Spinal cord (tissue), 10 donors: ENCODE data around the gene ZEB2. TPM values are rescaled to one million over a fixed set of nuclear protein-coding genes. Genes with fewer than 3 reads are reported as not detected.

Experiments
- DNase-seq, 6 donors: peaks; one replicate each; pipeline versions ENCODE4 v3.0.0 to v3.0.0-alpha.2; 2013 to 2015; ENCODE audit warnings: low spot score in 6 of 6, low read depth in 4 of 6
- H3K27ac ChIP-seq: one replicate; pipeline ENCODE4 v1.5.1; 2013; ENCODE audit warnings: low read depth, low read length, control low read depth
- H3K27me3 ChIP-seq: one replicate; pipeline ENCODE4 v1.6.1; 2013; ENCODE audit warnings: low read length; ENCODE audit not compliant: control insufficient read depth, insufficient read depth
- H3K36me3 ChIP-seq: one replicate; pipeline ENCODE4 v1.6.1; 2013; ENCODE audit warnings: low read length; ENCODE audit not compliant: control insufficient read depth, insufficient read depth
- H3K4me1 ChIP-seq: one replicate; pipeline ENCODE4 v1.6.1; 2013; ENCODE audit warnings: low read length; ENCODE audit not compliant: control insufficient read depth, insufficient read depth
- H3K4me3 ChIP-seq: one replicate; pipeline ENCODE4 v1.5.1; 2013; ENCODE audit warnings: low read depth, low read length, control low read depth
- H3K9me3 ChIP-seq: one replicate; pipeline ENCODE4 v1.6.1; 2013; ENCODE audit warnings: low read length; ENCODE audit not compliant: control insufficient read depth, insufficient read depth
- WGBS: methylation state at CpG from one replicate; pipeline ENCODE4 v1.1.5; 2013; ENCODE audit warnings: missing lambda C conversion rate; ENCODE audit not compliant: insufficient coverage; 5-methylcytosine and 5-hydroxymethylcytosine counted together
- polyA plus RNA-seq, 2 donors: library from polyadenylated mRNA; unstranded; fragments of 120-200 nt; gene quantifications; one replicate each; pipeline ENCODE4 v1.2.1, GENCODE V29; 2013; ENCODE audit not compliant: insufficient read length in 2 of 2
- total RNA-seq, 2 donors: library from RNA; depleted of rRNA in 1 of 2; stranded (reverse); fragments of 120-200 nt in 1 of 2; fragments of >200 nt in 1 of 2; gene quantifications; one replicate each; pipeline versions ENCODE4 v1.2.3 to v1.2.4, GENCODE V29; 2013 to 2014
- donor health status: healthy.

Gene ZEB2
- total and polyA plus RNA-seq, 4 donors: 138 to 208 (median 164) TPM

GRCh38 chr2:144470334-144470733 is 49.6 kb downstream of the ZEB2 start:
- Histone ChIP-seq H3K27ac (peak overlapping the region; percentile 50), H3K4me3 (no peak overlapping the region), H3K4me1 (no peaks in the 10 kb centered on the region), H3K27me3 (no peaks in the 10 kb centered on the region), H3K9me3 (no peaks in the 10 kb centered on the region), H3K36me3 (no peaks in the 10 kb centered on the region)
- DNase-seq: no peak
- WGBS: no CpG with 5 or more reads among the region's 1 CpG

- no peaks in the 10 kb centered on the region for H3K36me3 ChIP-seq
- H3K27me3 ChIP-seq: no peaks in the 10 kb centered on the region
- H3K9me3 ChIP-seq: no peaks in the 10 kb centered on the region
- H3K4me3 ChIP-seq: no peak overlapping the region
- H3K27ac ChIP-seq: peak overlapping the region; percentile 50
- H3K4me1 ChIP-seq: no peaks in the 10 kb centered on the region
- WGBS: 20% methylated on average over 1 of the region's 2 CpGs
- DNase-seq: no peak
Measured at GRCh38 chr2:144469798-144470197, 50.1 kb downstream of the ZEB2 start.

DNA sequence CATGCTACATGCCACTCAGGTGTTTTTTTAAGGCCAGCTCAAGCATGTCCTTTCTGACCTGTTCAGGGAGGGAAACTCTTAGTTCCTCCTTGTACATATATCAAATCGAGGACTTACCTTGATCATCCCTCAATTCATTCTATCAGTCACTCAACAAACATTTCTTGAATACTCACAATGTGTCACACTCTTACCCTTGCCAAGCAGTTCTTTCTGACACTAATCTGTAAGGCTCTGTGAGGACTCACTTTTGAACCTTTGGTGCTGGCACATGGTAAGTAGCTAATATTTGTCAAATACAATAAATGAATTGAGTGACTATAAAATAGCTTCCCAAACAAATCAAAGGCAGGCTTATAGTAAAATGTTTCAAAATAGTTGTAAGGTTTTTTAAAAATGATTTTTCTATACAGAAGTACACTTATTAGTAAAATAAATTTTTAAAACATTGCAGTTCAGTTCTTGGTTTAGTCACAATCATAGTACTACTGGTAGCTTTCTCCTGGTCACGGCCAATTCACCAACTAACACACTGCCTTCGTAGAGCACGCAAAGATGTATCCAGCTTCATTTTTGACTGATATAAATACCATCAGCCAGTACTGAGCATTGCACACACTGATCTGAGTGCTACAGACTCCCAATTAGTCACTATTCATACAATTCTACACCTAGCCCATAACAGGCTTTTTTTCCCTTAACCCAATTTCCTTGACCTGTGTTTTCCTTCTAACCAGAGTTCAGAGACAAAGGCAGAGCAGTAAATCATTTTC is 50.9 kb downstream of the ZEB2 start:
- H3K4me3 ChIP-seq: no peak overlapping the region
- no peaks in the 10 kb centered on the region for H3K9me3 ChIP-seq
- DNase-seq: no peak
- 60% methylated on average over 3 of the region's 4 CpGs for WGBS
- H3K36me3 ChIP-seq: no peaks in the 10 kb centered on the region
- H3K27ac ChIP-seq: peak overlapping the region; percentile 50
- H3K4me1 ChIP-seq: no peaks in the 10 kb centered on the region
- H3K27me3 ChIP-seq: no peaks in the 10 kb centered on the region

DNA sequence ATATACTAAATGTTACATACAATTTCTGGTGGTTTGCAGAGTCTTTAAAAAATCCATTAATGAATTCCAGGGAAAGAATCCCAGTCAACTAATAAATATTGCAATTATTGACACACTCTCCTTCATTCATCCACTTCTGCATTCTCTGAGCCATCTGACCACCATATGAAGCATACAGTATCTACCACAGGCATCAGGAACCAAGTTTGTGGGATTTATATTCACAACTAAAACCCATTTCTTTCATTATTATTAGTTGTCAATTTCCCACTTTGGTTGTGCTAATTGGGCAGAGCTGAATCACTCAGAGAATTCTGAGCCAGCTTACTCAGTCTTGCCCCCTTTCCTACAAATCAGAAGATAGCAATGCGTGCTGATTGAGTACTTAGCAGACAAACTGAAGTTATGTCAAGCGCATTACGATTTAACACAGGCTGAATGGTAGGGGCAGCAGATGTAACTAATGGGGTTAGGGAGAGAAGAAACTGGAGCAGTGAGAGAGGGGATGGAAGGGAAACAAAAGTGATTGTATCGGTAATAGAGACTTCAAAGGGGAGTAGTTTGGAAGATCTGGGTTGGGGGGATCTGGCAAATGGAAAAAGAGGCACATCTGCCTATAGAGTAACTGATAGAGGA is 52.3 kb downstream of the ZEB2 start:
- WGBS: 68% methylated on average over 4 of the region's 4 CpGs
- DNase-seq: no peak
- Histone ChIP-seq H3K27ac (peak overlapping the region; percentile 67), H3K36me3 (no peaks in the 10 kb centered on the region), H3K4me1 (no peaks in the 10 kb centered on the region), H3K27me3 (no peaks in the 10 kb centered on the region), H3K4me3 (no peak overlapping the region), H3K9me3 (no peaks in the 10 kb centered on the region)

- Histone ChIP-seq H3K9me3 (no peaks in the 10 kb centered on the region), H3K27me3 (no peaks in the 10 kb centered on the region), H3K4me1 (no peaks in the 10 kb centered on the region), H3K4me3 (no peak overlapping the region), H3K27ac (peak overlapping the region; percentile 67), H3K36me3 (no peaks in the 10 kb centered on the region)
- 56% methylated on average over 3 of the region's 10 CpGs for WGBS
- peak in 2 of 6 donors; percentile 69 to 75 for DNase-seq
Measured at GRCh38 chr2:144466637-144467036, 53.3 kb downstream of the ZEB2 start.

- 74% methylated on average over 4 of the region's 9 CpGs for WGBS
- Histone ChIP-seq H3K36me3 (no peaks in the 10 kb centered on the region), H3K27ac (peak overlapping the region; percentile 43), H3K4me3 (no peak overlapping the region), H3K9me3 (no peaks in the 10 kb centered on the region), H3K27me3 (no peaks in the 10 kb centered on the region), H3K4me1 (peaks cover 3% of the 10 kb centered on the region)
- no peak for DNase-seq
Measured at GRCh38 chr2:144465749-144466148, 54.2 kb downstream of the ZEB2 start.

DNA sequence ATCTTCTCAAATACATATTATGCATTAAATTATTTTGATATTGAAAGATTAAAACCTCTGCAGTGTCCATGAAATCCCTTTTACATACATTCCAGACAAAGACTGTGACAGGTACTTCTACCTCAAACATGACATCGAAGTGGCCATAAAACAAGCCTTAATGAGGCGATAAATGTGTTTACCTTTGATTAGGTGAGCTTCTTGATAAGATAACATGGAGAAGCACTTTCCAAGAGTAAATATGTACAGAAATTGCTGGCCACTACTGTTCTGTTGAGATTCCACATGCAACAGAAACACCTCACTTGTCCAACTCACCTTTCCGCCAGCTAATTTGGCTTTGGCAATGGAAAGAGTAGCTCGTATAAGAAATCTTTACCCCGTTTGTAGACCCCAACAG is 55.2 kb downstream of the ZEB2 start:
- Histone ChIP-seq H3K27ac (no peak overlapping the region), H3K4me1 (peaks cover 3% of the 10 kb centered on the region), H3K27me3 (no peaks in the 10 kb centered on the region), H3K4me3 (no peak overlapping the region), H3K36me3 (no peaks in the 10 kb centered on the region), H3K9me3 (no peaks in the 10 kb centered on the region)
- DNase-seq: no peak
- no CpG with 5 or more reads among the region's 5 CpGs for WGBS

DNA sequence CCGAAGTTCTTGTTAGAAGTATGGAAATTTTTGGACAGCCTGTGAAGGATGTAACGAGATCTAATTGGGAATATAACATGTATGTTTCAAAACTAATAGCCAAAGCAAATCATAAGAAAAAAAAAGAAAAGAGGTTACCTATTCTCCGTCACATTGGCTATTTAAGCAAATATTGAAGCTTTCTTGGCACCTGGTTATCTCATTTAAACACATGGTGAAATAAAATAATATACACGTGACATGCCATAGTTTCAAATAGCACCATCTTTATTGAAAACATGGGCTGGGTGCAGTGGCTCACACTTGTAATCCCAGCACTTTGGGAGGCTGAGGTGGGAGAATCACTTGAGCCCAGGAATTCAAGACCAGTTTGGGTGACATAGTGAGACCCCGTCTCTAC is 56.7 kb downstream of the ZEB2 start:
- Histone ChIP-seq H3K27ac (no peak overlapping the region), H3K4me1 (peaks cover 3% of the 10 kb centered on the region)
- WGBS: no CpG with 5 or more reads among the region's 5 CpGs

DNA sequence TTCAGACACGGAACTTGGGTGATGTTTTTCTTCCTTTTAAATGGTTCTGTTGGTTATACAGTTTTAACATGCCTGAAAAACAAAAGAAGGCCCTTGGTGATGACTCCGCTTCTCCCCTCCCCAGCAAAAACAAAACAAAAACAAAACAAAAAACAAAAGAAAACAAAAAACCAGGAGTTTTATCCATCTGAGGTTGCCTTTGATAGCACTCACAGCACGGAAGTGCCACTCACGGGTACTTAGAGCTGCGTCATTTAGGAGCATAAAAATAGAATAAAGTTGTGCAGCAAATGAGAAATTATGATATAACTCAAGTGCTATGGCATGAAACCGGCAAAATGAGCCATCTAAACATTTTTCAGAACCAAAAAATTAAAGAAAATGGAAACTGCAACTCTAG is 57.7 kb downstream of the ZEB2 start:
- Histone ChIP-seq H3K36me3 (no peaks in the 10 kb centered on the region), H3K9me3 (no peaks in the 10 kb centered on the region), H3K27me3 (no peaks in the 10 kb centered on the region), H3K4me3 (no peak overlapping the region), H3K4me1 (peaks cover 3% of the 10 kb centered on the region), H3K27ac (no peak overlapping the region)
- WGBS: 48% methylated on average over 3 of the region's 6 CpGs
- DNase-seq: no peak

More for the DNA sequence above, 56.7 kb downstream of the ZEB2 start:
- H3K9me3 ChIP-seq: no peaks in the 10 kb centered on the region
- no peak overlapping the region for H3K4me3 ChIP-seq
- no peak for DNase-seq
- no peaks in the 10 kb centered on the region for H3K36me3 ChIP-seq
- no peaks in the 10 kb centered on the region for H3K27me3 ChIP-seq

DNA sequence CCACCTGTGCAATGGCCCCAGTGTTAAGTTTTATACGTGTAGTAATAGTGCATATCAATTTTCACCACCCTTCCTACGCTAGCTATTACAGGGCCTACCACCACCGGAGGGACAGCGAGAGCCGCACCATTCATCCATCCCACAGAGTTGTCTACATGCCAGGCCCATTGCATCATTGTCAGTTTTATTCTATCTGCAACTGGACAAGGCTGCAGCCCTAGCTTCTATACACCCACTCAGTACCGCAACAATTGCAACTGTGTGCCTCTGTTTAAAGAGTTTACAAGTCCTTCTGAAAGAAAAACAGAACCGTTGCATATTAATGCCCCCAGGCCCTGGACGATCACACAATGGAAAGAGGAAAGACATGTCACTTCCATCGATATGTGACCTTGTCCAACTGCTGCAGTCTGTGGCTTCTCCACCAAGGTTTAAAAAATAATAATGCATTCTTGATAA is 58.6 kb downstream of the ZEB2 start:
- H3K9me3 ChIP-seq: no peaks in the 10 kb centered on the region
- 22% methylated on average over 5 of the region's 9 CpGs for WGBS
- H3K4me1 ChIP-seq: peaks cover 3% of the 10 kb centered on the region
- H3K36me3 ChIP-seq: no peaks in the 10 kb centered on the region
- H3K27ac ChIP-seq: peak overlapping the region; percentile 48
- no peak overlapping the region for H3K4me3 ChIP-seq
- no peaks in the 10 kb centered on the region for H3K27me3 ChIP-seq
- peak in 2 of 6 donors; percentile 78 to 84 for DNase-seq
